A549 treated with AZD2906 at 1 μM for 4 hours (cell line): Measurements from ENCODE around the gene CNOT1. TPM values are rescaled to one million over a fixed set of nuclear protein-coding genes. Genes with fewer than 3 reads are reported as not detected.

Experiments used
- total RNA-seq: library from RNA; stranded (reverse); fragments of 200-300 nt; extraction: Qiagen RNA extraction; gene quantifications from 5 replicates; pipeline ENCODE4 v1.2.3, GENCODE V29; 2022

The CNOT1 gene
- 107 to 161 TPM (median 110 TPM) in 5 replicates for total RNA-seq

GRCh38 chr16:58629733-58630640, at the start of gene CNOT1:
Gene CNOT1 (minus strand): TSS chr16:58629826. CDS start chr16:58599337, 30,489 bp downstream.

GRCh38 chr16:58515125-58515870, 114.3 kb downstream of the CNOT1 start, which contains the start of gene SETD6:
Gene SETD6 (plus strand): TSS chr16:58515517. CDS start chr16:58515538, 21 bp downstream.

GRCh38 chr16:58499615-58500351, 129.8 kb downstream of the CNOT1 start, which contains the start of gene NDRG4:
Gene NDRG4 (plus strand): TSS chr16:58500143. CDS start chr16:58500249, 106 bp downstream.

Other genes with a start within 250 kb of the CNOT1 start
- gene GINS3, start 237.4 kb downstream of the CNOT1 start, total RNA-seq: 19.4 to 24.2 TPM (median 20.3 TPM) in 5 replicates
- 26.7 to 28.7 TPM (median 27.7 TPM) in 5 replicates for gene NDRG4, start 129.7 kb downstream of the CNOT1 start, total RNA-seq
- 11.0 to 15.1 TPM (median 13.9 TPM) in 5 replicates for gene SETD6, start 114.3 kb downstream of the CNOT1 start, total RNA-seq
- gene SLC38A7, start 54.9 kb upstream of the CNOT1 start, total RNA-seq: 17.0 to 21.7 TPM (median 18.5 TPM) in 5 replicates
- gene GOT2, start 104.5 kb upstream of the CNOT1 start, total RNA-seq: 168 to 181 TPM (median 173 TPM) in 5 replicates